ENCODE results near the gene PLEKHA4.

- no peak for TF ChIP-seq CTCF (IDR thresholded peaks at IDR 0.05)
- TF ChIP-seq POLR2A (IDR thresholded peaks at IDR 0.05), result no peak
- no peak for TF ChIP-seq EP300 (IDR thresholded peaks at IDR 0.05)
Measured at GRCh38 chr19:48805452-48805851, 63.0 kb downstream of the PLEKHA4 start.

Data from ovary (tissue), 3 donors.